DND-41 (cell line): ENCODE data around the gene DNA2.

Experiments used
- CTCF ChIP-seq: IDR thresholded peaks from 2 replicates; pipeline ENCODE4 v1.5.1; 2012; ENCODE audit warnings: borderline replicate concordance, low read length, moderate library complexity, mild to moderate bottlenecking; ENCODE audit not compliant: poor library complexity, severe bottlenecking; ENCODE audit errors: extremely low read depth
- EZH2 ChIP-seq: IDR thresholded peaks from 3 replicates; pipeline ENCODE4 v1.6.1; 2012; ENCODE audit warnings: borderline replicate concordance, low read depth, mild to moderate bottlenecking, moderate library complexity, low read length, inconsistent platforms; ENCODE audit not compliant: severe bottlenecking

- TF ChIP-seq CTCF (no peak), EZH2 (no peak)
These were observed 69.5 kb downstream of the DNA2 start for GRCh38 chr10:68402276-68402675.
